WTC11 (cell line): Measurements from ENCODE around the gene IL34. TPM values are rescaled to one million over a fixed set of nuclear protein-coding genes. Genes with fewer than 3 reads are reported as not detected.

Source experiments
- ATAC-seq: fragments of 200-7000 bp; cut with Tn5 transposase; 2 replicates; pipeline ENCODE4 v1.10.0; 2021; ENCODE audit warnings: mild to moderate bottlenecking, moderate library complexity
- CTCF ChIA-PET: fragments of 300-600 bp; sonication (Branson Sonifier 250); formaldehyde crosslinking; loops from one replicate; lab custom pipeline; 2021; ENCODE audit warnings: antibody characterized with exemption; lab: Charles Lee
- POLR2A ChIA-PET: fragments of 350-600 bp; sonication (Branson Sonifier 250); formaldehyde crosslinking; loops from one replicate; lab custom pipeline; 2021; ENCODE audit warnings: antibody characterized with exemption; lab: Charles Lee
- DNase-seq: peaks from one replicate; pipeline ENCODE4 v3.0.0; 2021; ENCODE audit warnings: low spot score
- H3K27ac Mint-ChIP-seq: 2 replicates; pipeline ENCODE4 v1.8.0; 2021; ENCODE audit warnings: mixed read lengths
- H3K27me3 Mint-ChIP-seq: 2 replicates; pipeline ENCODE4 v1.8.0; 2021; ENCODE audit warnings: low read depth, mild to moderate bottlenecking, moderate library complexity, mixed read lengths
- H3K36me3 Mint-ChIP-seq: 2 replicates; pipeline ENCODE4 v1.8.0; 2021; ENCODE audit warnings: mixed read lengths
- H3K4me1 Mint-ChIP-seq: 2 replicates; pipeline ENCODE4 v1.8.0; 2022; ENCODE audit warnings: mixed read lengths
- H3K4me3 Mint-ChIP-seq: 2 replicates; pipeline ENCODE4 v1.8.0; 2021; ENCODE audit warnings: mild to moderate bottlenecking, moderate library complexity, mixed read lengths
- H3K9me3 Mint-ChIP-seq: 2 replicates; pipeline ENCODE4 v1.8.0; 2021; ENCODE audit warnings: mixed read lengths
- ARID4B ChIP-seq: sonication (generic); formaldehyde crosslinking; IDR thresholded peaks from 2 replicates; pipeline ENCODE4 v1.8.0; 2023; ENCODE audit warnings: missing genetic modification reagents, mild to moderate bottlenecking, borderline replicate concordance
- CREM ChIP-seq: sonication (generic); formaldehyde crosslinking; IDR thresholded peaks from 2 replicates; pipeline ENCODE4 v1.8.1; 2022; ENCODE audit warnings: mild to moderate bottlenecking, missing genetic modification reagents, moderate library complexity
- ETV6 ChIP-seq: sonication (generic); formaldehyde crosslinking; IDR thresholded peaks from 2 replicates; pipeline ENCODE4 v1.8.1; 2022; ENCODE audit warnings: mild to moderate bottlenecking, missing genetic modification reagents
- FOXJ3 ChIP-seq: sonication (generic); formaldehyde crosslinking; IDR thresholded peaks from 2 replicates; pipeline ENCODE4 v1.9.0; 2021; ENCODE audit warnings: missing genetic modification reagents, mild to moderate bottlenecking, borderline replicate concordance
- FOXP1 ChIP-seq: sonication (generic); formaldehyde crosslinking; IDR thresholded peaks from 2 replicates; pipeline ENCODE4 v1.8.0; 2022; ENCODE audit warnings: missing genetic modification reagents, mild to moderate bottlenecking, moderate library complexity, borderline replicate concordance
- FOXP4 ChIP-seq: sonication (generic); formaldehyde crosslinking; IDR thresholded peaks from 2 replicates; pipeline ENCODE4 v1.8.0; 2022; ENCODE audit warnings: mild to moderate bottlenecking, missing genetic modification reagents
- GABPB1 ChIP-seq: sonication (generic); formaldehyde crosslinking; IDR thresholded peaks from 2 replicates; pipeline ENCODE4 v1.8.1; 2023; ENCODE audit warnings: mild to moderate bottlenecking, missing genetic modification reagents
- PRRX2 ChIP-seq: fragments of 250-450 bp; sonication (Bioruptor Pico); IDR thresholded peaks from 2 replicates; pipeline ENCODE4 v1.8.0; 2021; ENCODE audit warnings: mild to moderate bottlenecking
- TEAD1 ChIP-seq: sonication (generic); formaldehyde crosslinking; IDR thresholded peaks from 2 replicates; pipeline ENCODE4 v1.8.0; 2022; ENCODE audit warnings: mild to moderate bottlenecking, missing genetic modification reagents
- ZNF219 ChIP-seq: sonication (generic); formaldehyde crosslinking; IDR thresholded peaks from 2 replicates; pipeline ENCODE4 v1.8.0; 2023; ENCODE audit warnings: missing genetic modification reagents, mild to moderate bottlenecking, borderline replicate concordance
- ZNF396 ChIP-seq: fragments of 250-450 bp; sonication (Bioruptor Pico); IDR thresholded peaks from 2 replicates; pipeline ENCODE4 v1.8.0; 2021; ENCODE audit warnings: mild to moderate bottlenecking, moderate library complexity, borderline replicate concordance
- total RNA-seq: library from RNA; stranded (reverse); gene quantifications from 3 replicates; pipeline ENCODE4 v1.2.3, GENCODE V29; 2021

Gene IL34
- total RNA-seq, 1 experiment from 2014 or later, result 8.8 TPM

GRCh38 chr16:70688246-70688742 lies 41.9 kb downstream of the IL34 start (continued):
- TF ChIP-seq ARID4B (CRISPR knock-in tag), result no peak
- TF ChIP-seq FOXJ3 (CRISPR knock-in tag), result no peak
- TF ChIP-seq CREM (CRISPR knock-in tag), result no peak
- no peak for TF ChIP-seq PRRX2 (CRISPR knock-in tag)
- TF ChIP-seq FOXP1, result no peak
- TF ChIP-seq ZNF396 (CRISPR knock-in tag), result no peak
- TF ChIP-seq ETV6, result no peak

GRCh38 chr16:70689035-70689969 lies 42.9 kb downstream of the IL34 start:
- POLR2A ChIA-PET, result no interaction called here
- Mint-ChIP-seq H3K27ac (no peak overlapping the region), H3K4me1 (peaks cover 34% of the 10 kb centered on the region), H3K4me3 (no peak overlapping the region), H3K9me3 (no peaks in the 10 kb centered on the region), H3K27me3 (no peaks in the 10 kb centered on the region), H3K36me3 (no peaks in the 10 kb centered on the region)
- DNase-seq, result no peak
- TF ChIP-seq FOXP4 (CRISPR knock-in tag) (no peak), GABPB1 (CRISPR knock-in tag) (peak; percentile 57)
- ATAC-seq, result no peak
- CTCF ChIA-PET, result interaction anchor here (1.4 to 4.6 kb wide), 3 partner anchors 10 to 82 kb away, joined by 7 to 43 read pairs (median 14); no protein-coding TSS in a partner anchor

- Mint-ChIP-seq H3K27me3 (no peaks in the 10 kb centered on the region), H3K36me3 (no peaks in the 10 kb centered on the region), H3K4me3 (no peak overlapping the region), H3K4me1 (peaks cover 41% of the 10 kb centered on the region), H3K9me3 (no peaks in the 10 kb centered on the region), H3K27ac (no peak overlapping the region; the same call in 1 of the 2 replicates)
- no peak for TF ChIP-seq ZNF219
- no peak for TF ChIP-seq TEAD1 (CRISPR knock-in tag)
- 0 out of 2 replicates have a peak, but pooled peaks have one; percentile 3 for TF ChIP-seq GABPB1 (CRISPR knock-in tag)
- no peak for DNase-seq
- CTCF ChIA-PET, result interaction anchor here (1.4 to 4.6 kb wide), 2 partner anchors 48 to 81 kb away, joined by 7 to 43 read pairs; no protein-coding TSS in a partner anchor
- no peak for ATAC-seq
- POLR2A ChIA-PET, result no interaction called here
Observed at GRCh38 chr16:70689970-70690891, 43.9 kb downstream of the IL34 start.
